Smooth muscle cell (in vitro differentiated cells): Measurements from ENCODE around the gene SLC25A48. TPM values are rescaled to one million over a fixed set of nuclear protein-coding genes. Genes with fewer than 3 reads are reported as not detected.

Experiments used
- DNase-seq: peaks from one replicate; lab custom pipeline; 2025; ENCODE audit not compliant: unreplicated experiment; lab: John Stamatoyannopoulos, UW
- H2AFZ ChIP-seq: fragments of 200-600 bp; sonication (generic); 2 replicates; pipeline ENCODE4 v1.6.0; 2016; ENCODE audit warnings: antibody characterized with exemption, low read depth, mild to moderate bottlenecking
- H3F3A ChIP-seq: fragments of 200-600 bp; sonication (generic); 2 replicates; pipeline ENCODE4 v1.6.0; 2017; ENCODE audit warnings: antibody characterized with exemption, low read depth
- H3K27ac ChIP-seq: fragments of 200-600 bp; sonication (generic); 2 replicates; pipeline ENCODE4 v1.5.1; 2016; ENCODE audit warnings: low read depth, mild to moderate bottlenecking
- H3K27me3 ChIP-seq: fragments of 200-600 bp; sonication (generic); 2 replicates; pipeline ENCODE4 v1.6.1; 2016; ENCODE audit warnings: low read depth, mild to moderate bottlenecking
- H3K36me3 ChIP-seq: fragments of 200-600 bp; sonication (generic); 2 replicates; pipeline ENCODE4 v1.5.1; 2016; ENCODE audit warnings: low read depth
- H3K4me1 ChIP-seq: fragments of 200-600 bp; sonication (generic); 2 replicates; pipeline ENCODE4 v1.5.1; 2016; ENCODE audit warnings: low read depth
- H3K4me2 ChIP-seq: fragments of 200-600 bp; sonication (generic); 2 replicates; pipeline ENCODE4 v1.6.0; 2016; ENCODE audit warnings: mild to moderate bottlenecking
- H3K4me3 ChIP-seq: fragments of 200-600 bp; sonication (generic); 2 replicates; pipeline ENCODE4 v1.5.1; 2016; ENCODE audit warnings: mild to moderate bottlenecking
- H3K79me2 ChIP-seq: fragments of 200-600 bp; sonication (generic); 2 replicates; pipeline ENCODE4 v1.6.0; 2016; ENCODE audit warnings: low read depth, mild to moderate bottlenecking
- H3K9ac ChIP-seq: fragments of 200-600 bp; sonication (generic); 2 replicates; pipeline ENCODE4 v1.6.0; 2016; ENCODE audit warnings: low read depth
- H3K9me3 ChIP-seq: fragments of 200-600 bp; sonication (generic); replicated peaks from 2 replicates; pipeline ENCODE4 v1.5.1; 2016; ENCODE audit warnings: low read depth
- H4K20me1 ChIP-seq: fragments of 200-600 bp; sonication (generic); 2 replicates; pipeline ENCODE4 v1.6.0; 2016; ENCODE audit warnings: low read depth
- CTCF ChIP-seq: fragments of 200-600 bp; sonication (generic); IDR thresholded peaks from 2 replicates; pipeline ENCODE4 v1.5.1; 2017; ENCODE audit warnings: borderline replicate concordance, mild to moderate bottlenecking, antibody characterized with exemption; ENCODE audit not compliant: insufficient read depth, poor library complexity, severe bottlenecking
- WGBS: methylation state at CpG from one replicate; pipeline ENCODE4 v1.1.7; 2016; ENCODE audit warnings: low lambda C conversion rate; 5-methylcytosine and 5-hydroxymethylcytosine counted together
- polyA plus RNA-seq: library from polyadenylated mRNA; unstranded; fragments of >200 nt; fragmentation: Nextera tagmentation; extraction: Ambion mirVana; gene quantifications from 2 replicates; pipeline ENCODE4 v1.2.1, GENCODE V29; 2016
- total RNA-seq: library from RNA; depleted of rRNA; stranded (reverse); fragments of >200 nt; gene quantifications from 2 replicates; pipeline ENCODE4 v1.2.3, GENCODE V29; 2014

SLC25A48 gene
- total and polyA plus RNA-seq, 2 experiments from 2014 or later: 0.85 to 4.0 TPM

GRCh38 chr5:135869276-135869675, 34.8 kb downstream of the SLC25A48 start:
- no peaks in the 10 kb centered on the region for H3F3A ChIP-seq
- no peak for TF ChIP-seq CTCF
- no peak overlapping the region for H2AFZ ChIP-seq
- no peaks in the 10 kb centered on the region for H3K9me3 ChIP-seq
- no peaks in the 10 kb centered on the region for H3K79me2 ChIP-seq
- H4K20me1 ChIP-seq: no peaks in the 10 kb centered on the region
- H3K27ac ChIP-seq: no peak overlapping the region
- 84% methylated on average over 2 of the region's 2 CpGs for WGBS
- no peaks in the 10 kb centered on the region for H3K4me1 ChIP-seq
- peaks cover 16% of the 10 kb centered on the region for H3K27me3 ChIP-seq
- no peak overlapping the region for H3K9ac ChIP-seq
- no peaks in the 10 kb centered on the region for H3K36me3 ChIP-seq
- no peak overlapping the region for H3K4me2 ChIP-seq
- DNase-seq: no peak
- H3K4me3 ChIP-seq: no peak overlapping the region

GRCh38 chr5:135869935-135870334, 35.5 kb downstream of the SLC25A48 start:
- WGBS: 89% methylated on average over 3 of the region's 3 CpGs
- H3K27me3 ChIP-seq: peaks cover 16% of the 10 kb centered on the region

GRCh38 chr5:135871268-135871915, 36.9 kb downstream of the SLC25A48 start:
- TF ChIP-seq CTCF: no peak
- no peak overlapping the region for H2AFZ ChIP-seq
- no peak for DNase-seq
- peaks cover 16% of the 10 kb centered on the region for H3K27me3 ChIP-seq
- H3K4me3 ChIP-seq: no peak overlapping the region
- no peaks in the 10 kb centered on the region for H3K4me1 ChIP-seq
- H3K4me2 ChIP-seq: no peak overlapping the region
- H3F3A ChIP-seq: no peaks in the 10 kb centered on the region
- no peaks in the 10 kb centered on the region for H3K79me2 ChIP-seq
- H3K36me3 ChIP-seq: no peaks in the 10 kb centered on the region
- H3K27ac ChIP-seq: no peak overlapping the region
- H3K9me3 ChIP-seq: no peaks in the 10 kb centered on the region
- 86% methylated on average over 11 of the region's 11 CpGs for WGBS
- no peaks in the 10 kb centered on the region for H4K20me1 ChIP-seq
- no peak overlapping the region for H3K9ac ChIP-seq

More at GRCh38 chr5:135869935-135870334, 35.5 kb downstream of the SLC25A48 start:
- H3K4me1 ChIP-seq: no peaks in the 10 kb centered on the region
- H4K20me1 ChIP-seq: no peaks in the 10 kb centered on the region
- no peak overlapping the region for H3K27ac ChIP-seq
- no peaks in the 10 kb centered on the region for H3K36me3 ChIP-seq
- no peaks in the 10 kb centered on the region for H3K79me2 ChIP-seq
- no peak overlapping the region for H2AFZ ChIP-seq
- H3K4me2 ChIP-seq: no peak overlapping the region
- H3K9ac ChIP-seq: no peak overlapping the region
- H3K4me3 ChIP-seq: no peak overlapping the region
- no peak for TF ChIP-seq CTCF
- no peak for DNase-seq
- H3F3A ChIP-seq: no peaks in the 10 kb centered on the region
- no peaks in the 10 kb centered on the region for H3K9me3 ChIP-seq

GRCh38 chr5:135873831-135874230, 39.4 kb downstream of the SLC25A48 start:
- Histone ChIP-seq H3K27me3 (peaks cover 13% of the 10 kb centered on the region), H3K4me3 (no peak overlapping the region), H3K4me2 (no peak overlapping the region), H2AFZ (no peak overlapping the region), H3K4me1 (no peaks in the 10 kb centered on the region), H3K9me3 (no peaks in the 10 kb centered on the region), H3F3A (no peaks in the 10 kb centered on the region), H4K20me1 (no peaks in the 10 kb centered on the region), H3K27ac (no peak overlapping the region), H3K9ac (no peak overlapping the region), H3K79me2 (no peaks in the 10 kb centered on the region), H3K36me3 (no peaks in the 10 kb centered on the region)
- TF ChIP-seq CTCF: no peak
- 88% methylated on average over 5 of the region's 5 CpGs for WGBS
- no peak for DNase-seq
